GM12891 (cell line): ENCODE results near the gene HPCAL4.

Experiments used
- PAX5 ChIP-seq: IDR thresholded peaks from 2 replicates; pipeline ENCODE4 v1.6.1; 2011; ENCODE audit warnings: low read length, moderate library complexity, mild to moderate bottlenecking; ENCODE audit not compliant: insufficient read depth, severe bottlenecking
- POLR2A ChIP-seq: IDR thresholded peaks from 2 replicates; pipeline ENCODE4 v1.6.1; 2011; ENCODE audit warnings: low read depth, low read length, control low read depth
- POLR2AphosphoS5 ChIP-seq: IDR thresholded peaks from 2 replicates; pipeline ENCODE4 v1.6.1; 2011; ENCODE audit warnings: low read depth, low read length, control low read depth
- SPI1 ChIP-seq: IDR thresholded peaks from 2 replicates; pipeline ENCODE4 v1.6.1; 2011; ENCODE audit warnings: low read depth, low read length, control low read depth
- TAF1 ChIP-seq: IDR thresholded peaks from 2 replicates; pipeline ENCODE4 v1.6.1; 2011; ENCODE audit warnings: low read depth, low read length, control low read depth

GRCh38 chr1:39638965-39639304 is 52.3 kb downstream of the HPCAL4 start:
- no peak for TF ChIP-seq POLR2A
- TF ChIP-seq POLR2AphosphoS5, result no peak
- no peak for TF ChIP-seq TAF1
- no peak for TF ChIP-seq SPI1
- TF ChIP-seq PAX5, result no peak
